Vagina (tissue), 2 donors: ENCODE results near the gene UTS2B.

Experiments used
- POLR2A ChIP-seq, 2 donors: fragments of 450-650 bp; IDR thresholded peaks; one replicate each; pipeline ENCODE4 v1.6.1; 2017; ENCODE audit warnings: antibody characterized with exemption in 2 of 2, mild to moderate bottlenecking in 2 of 2, moderate library complexity in 2 of 2
- POLR2AphosphoS5 ChIP-seq, 2 donors: sonication (generic); formaldehyde crosslinking; IDR thresholded peaks; one replicate each; pipeline ENCODE4 v1.9.0; 2017; ENCODE audit warnings: antibody characterized with exemption in 2 of 2, mild to moderate bottlenecking in 2 of 2, low read depth in 1 of 2; ENCODE audit not compliant: insufficient read depth in 1 of 2
- TF ChIP-seq, protein P1 (sequence below), 3 experiments: fragments of 450-650 bp in 2 of 3; fragments of 200-600 bp in 1 of 3; sonication (generic) in 1 of 3; IDR thresholded peaks; one replicate each; pipeline ENCODE4 v1.5.1; 2017 to 2019; ENCODE audit warnings: antibody characterized with exemption in 3 of 3, mild to moderate bottlenecking in 2 of 3, moderate library complexity in 2 of 3

DNA sequence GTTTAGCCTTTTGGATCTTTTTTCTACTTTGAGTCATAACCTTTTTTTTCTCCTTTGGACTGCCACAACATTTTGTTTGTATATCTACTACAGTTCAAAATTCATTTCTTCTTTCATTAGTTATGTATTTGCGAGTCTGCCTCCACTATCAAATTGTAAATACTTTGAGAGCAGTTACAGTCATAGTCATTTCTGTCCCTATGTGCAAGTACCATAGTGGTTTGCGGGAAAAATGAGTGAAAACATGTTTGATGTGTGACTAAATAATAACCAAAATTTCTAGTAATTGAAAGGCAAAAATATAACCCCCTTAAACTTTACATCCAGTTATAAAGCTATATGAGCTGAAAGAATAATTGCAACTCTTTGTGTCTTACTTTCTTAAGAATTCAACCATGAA lies 46.9 kb downstream of the UTS2B start:
- TF ChIP-seq POLR2A (IDR thresholded peaks at IDR 0.05), result no peak
- TF ChIP-seq, protein P1, sequence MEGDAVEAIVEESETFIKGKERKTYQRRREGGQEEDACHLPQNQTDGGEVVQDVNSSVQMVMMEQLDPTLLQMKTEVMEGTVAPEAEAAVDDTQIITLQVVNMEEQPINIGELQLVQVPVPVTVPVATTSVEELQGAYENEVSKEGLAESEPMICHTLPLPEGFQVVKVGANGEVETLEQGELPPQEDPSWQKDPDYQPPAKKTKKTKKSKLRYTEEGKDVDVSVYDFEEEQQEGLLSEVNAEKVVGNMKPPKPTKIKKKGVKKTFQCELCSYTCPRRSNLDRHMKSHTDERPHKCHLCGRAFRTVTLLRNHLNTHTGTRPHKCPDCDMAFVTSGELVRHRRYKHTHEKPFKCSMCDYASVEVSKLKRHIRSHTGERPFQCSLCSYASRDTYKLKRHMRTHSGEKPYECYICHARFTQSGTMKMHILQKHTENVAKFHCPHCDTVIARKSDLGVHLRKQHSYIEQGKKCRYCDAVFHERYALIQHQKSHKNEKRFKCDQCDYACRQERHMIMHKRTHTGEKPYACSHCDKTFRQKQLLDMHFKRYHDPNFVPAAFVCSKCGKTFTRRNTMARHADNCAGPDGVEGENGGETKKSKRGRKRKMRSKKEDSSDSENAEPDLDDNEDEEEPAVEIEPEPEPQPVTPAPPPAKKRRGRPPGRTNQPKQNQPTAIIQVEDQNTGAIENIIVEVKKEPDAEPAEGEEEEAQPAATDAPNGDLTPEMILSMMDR (IDR thresholded peaks at IDR 0.05), result no peak
- no peak for TF ChIP-seq POLR2AphosphoS5 (IDR thresholded peaks at IDR 0.05; ENCODE audit: insufficient read depth in 1 of 2, low read depth in 1 of 2)
